ENCODE data around the gene MASP1.

The MASP1 gene

GRCh38 chr3:187186801-187187421 lies 104.6 kb downstream of the MASP1 start:
- DNase-seq (ENCODE audit: low read depth in 2 of 2) = no peak

DNA sequence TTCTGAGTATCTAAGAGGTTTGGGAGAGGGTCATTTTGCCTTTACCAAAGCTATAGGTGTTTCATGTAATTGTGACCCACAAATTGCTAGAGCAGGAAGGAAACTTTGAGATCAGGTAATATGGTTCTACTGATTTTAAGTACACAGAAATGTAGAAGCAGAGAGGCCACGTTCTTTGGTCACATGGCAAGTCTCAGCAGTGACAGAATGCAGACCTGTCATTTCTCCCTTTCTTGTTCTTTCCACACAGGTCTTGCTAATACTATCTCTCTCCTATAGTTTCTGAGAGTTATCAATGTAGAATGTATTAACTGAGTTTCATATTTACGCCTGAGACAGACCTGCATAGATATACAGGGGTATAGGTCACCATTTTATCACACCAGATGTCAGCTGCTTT lies 105.2 kb downstream of the MASP1 start:
- no peak for DNase-seq (ENCODE audit: low read depth in 2 of 2)

DNA sequence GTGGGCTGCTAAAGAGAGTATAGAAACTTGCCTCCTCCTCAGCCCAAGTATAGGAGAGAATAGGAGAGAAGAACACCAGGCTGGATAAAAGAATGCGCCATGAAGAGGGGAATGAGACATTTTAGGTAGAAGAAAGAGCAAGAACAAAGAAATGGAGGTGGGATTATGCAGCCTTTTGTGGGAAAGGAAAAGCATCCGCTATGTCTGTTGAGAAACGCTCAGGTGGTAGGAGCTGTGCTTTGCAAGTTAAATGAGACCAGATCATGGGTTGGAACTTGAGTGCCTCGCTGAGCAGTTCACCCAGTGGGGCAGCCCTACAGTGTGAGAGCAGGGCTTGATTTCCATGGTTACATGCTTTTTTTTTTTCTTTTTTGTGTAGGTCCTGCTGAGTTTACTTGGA lies 105.8 kb downstream of the MASP1 start:
- DNase-seq (ENCODE audit: low read depth in 2 of 2) = no peak
